Stimulated activated naive B cell treated with anti-CD40 and anti-IgM and Interleukin-4, amounts not matched to agents 10 μg/mL and 1 μg/mL and 100 μg/mL, for 72 hours (primary cell): ENCODE data around the gene OR10A5.

Experiments
- ATAC-seq, 2 donors: fragments of 150-1000 bp; cut with Tn5 transposase; replicated peaks; 2 replicates each; pipeline ENCODE4 v1.10.0; 2021; ENCODE audit warnings: moderate library complexity in 1 of 2
- DNase-seq: peaks from one replicate; pipeline ENCODE4 v3.0.0; 2021
- H3K27ac Mint-ChIP-seq: one replicate; pipeline ENCODE4 v1.8.0; 2022; ENCODE audit warnings: mild to moderate bottlenecking, mixed read lengths
- H3K27me3 Mint-ChIP-seq, 2 donors: one replicate each; pipeline ENCODE4 v1.8.0; 2022; ENCODE audit warnings: mixed read lengths in 2 of 2
- H3K36me3 Mint-ChIP-seq, 2 donors: one replicate each; pipeline ENCODE4 v1.8.0; 2022; ENCODE audit warnings: mixed read lengths in 2 of 2, mild to moderate bottlenecking in 1 of 2
- H3K4me1 Mint-ChIP-seq, 2 donors: one replicate each; pipeline ENCODE4 v1.8.0; 2022; ENCODE audit warnings: mixed read lengths in 2 of 2, mild to moderate bottlenecking in 1 of 2
- H3K4me3 Mint-ChIP-seq, 2 donors: one replicate each; pipeline ENCODE4 v1.8.0; 2022; ENCODE audit warnings: mild to moderate bottlenecking in 2 of 2, mixed read lengths in 2 of 2, moderate library complexity in 1 of 2
- H3K9me3 Mint-ChIP-seq, 2 donors: one replicate each; pipeline ENCODE4 v1.8.0; 2022; ENCODE audit warnings: mixed read lengths in 2 of 2, mild to moderate bottlenecking in 1 of 2

OR10A5 gene

DNA sequence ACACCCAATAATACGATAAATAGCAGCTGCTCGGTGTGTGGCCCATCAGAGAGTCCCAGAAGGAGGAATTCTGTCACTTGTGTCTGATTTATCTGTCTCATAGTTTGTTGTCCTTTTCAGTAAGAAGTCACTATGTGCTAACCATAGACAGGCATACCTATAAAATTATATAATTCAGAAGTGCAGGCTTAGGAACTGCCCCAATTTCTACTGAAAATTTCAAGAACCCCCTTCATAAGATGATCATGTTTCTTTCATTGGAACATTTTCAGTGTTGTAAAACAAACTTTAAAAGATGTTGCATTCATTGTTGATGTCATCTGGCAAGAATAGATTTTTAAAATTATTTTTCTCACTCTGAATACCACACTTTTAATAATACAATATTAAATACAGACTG, 46.9 kb downstream of the OR10A5 start, which contains the start of gene OR2D2:
OR2D2 (minus strand) TSS at position 101 of the 400 bp plus-strand sequence; CDS start at position 101, 0 bp downstream.
- H3K36me3 Mint-ChIP-seq, result no peaks in the 10 kb centered on the region
- ATAC-seq (no peak), DNase-seq (no peak)
- no peak within 1 kb of the TSS for H3K27ac Mint-ChIP-seq
- peaks cover 7 to 23% of the 10 kb centered on the region in 2 donors for H3K27me3 Mint-ChIP-seq
- H3K9me3 Mint-ChIP-seq, result peaks cover 0 to 2% of the 10 kb centered on the region in 2 donors
- H3K4me3 Mint-ChIP-seq, result no peak within 1 kb of the TSS
- H3K4me1 Mint-ChIP-seq, result peaks cover 0 to 12% of the 10 kb centered on the region in 2 donors

DNA sequence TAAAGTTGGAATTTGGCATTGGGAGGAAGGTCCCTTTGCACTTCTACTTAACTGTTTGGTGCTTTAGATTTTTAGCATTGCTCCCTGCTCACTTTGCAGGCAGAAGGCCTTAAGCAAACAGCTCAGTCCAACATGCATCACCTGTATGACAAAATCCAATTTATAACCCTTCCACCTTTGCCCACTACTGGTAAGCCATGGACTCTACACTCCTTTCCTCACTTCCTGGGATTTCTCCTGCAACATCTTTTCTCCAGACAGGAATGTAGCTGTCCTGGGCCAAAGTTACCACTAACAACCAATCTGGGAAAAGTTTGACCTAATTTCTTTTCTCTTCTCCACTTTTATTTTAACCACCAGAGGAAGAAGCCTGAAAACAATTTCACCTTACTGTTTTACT, 48.6 kb downstream of the OR10A5 start:
- Mint-ChIP-seq H3K27ac (no peak overlapping the region), H3K27me3 (peaks cover 21 to 38% of the 10 kb centered on the region in 2 donors), H3K9me3 (no peaks in the 10 kb centered on the region), H3K4me3 (no peak overlapping the region), H3K36me3 (no peaks in the 10 kb centered on the region), H3K4me1 (peaks cover 0 to 12% of the 10 kb centered on the region in 2 donors)
- ATAC-seq (no peak), DNase-seq (no peak)

DNA sequence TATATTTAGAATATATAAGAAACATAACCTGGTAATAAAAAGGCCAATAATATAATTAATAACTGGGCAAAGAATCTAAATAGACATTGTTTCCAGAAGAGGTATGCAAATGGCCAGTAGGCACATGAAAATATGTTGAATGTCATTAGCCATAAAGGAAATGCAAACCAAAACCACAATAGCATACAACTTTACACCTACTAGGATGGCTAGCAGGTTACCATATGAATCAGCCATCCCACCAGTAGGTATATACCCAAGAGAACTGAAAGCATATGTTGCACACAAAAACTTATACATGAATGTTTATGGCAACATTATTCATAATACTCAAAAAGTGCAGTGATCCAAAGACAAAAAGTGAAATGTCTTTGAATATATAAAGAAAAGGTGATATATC, 49.5 kb downstream of the OR10A5 start:
- Mint-ChIP-seq H3K27ac (no peak overlapping the region), H3K36me3 (no peaks in the 10 kb centered on the region), H3K4me1 (peaks cover 0 to 12% of the 10 kb centered on the region in 2 donors), H3K4me3 (no peak overlapping the region), H3K9me3 (no peaks in the 10 kb centered on the region), H3K27me3 (peaks cover 21 to 38% of the 10 kb centered on the region in 2 donors)
- ATAC-seq (peak; percentile 97 to 98), DNase-seq (no peak)
